Trophoblast cell (in vitro differentiated cells and primary cell): ENCODE measurements around the gene CCDC9.

Experiments
- DNase-seq, 2 donors: peaks; one replicate each; pipeline ENCODE4 v3.0.0-alpha.2; 2016
- H2AFZ ChIP-seq: 2 replicates; pipeline ENCODE4 v1.6.1; 2013; ENCODE audit warnings: low read length, moderate library complexity, mild to moderate bottlenecking; ENCODE audit not compliant: insufficient read depth, poor library complexity
- H2AK5ac ChIP-seq: 2 replicates; pipeline ENCODE4 v1.6.1; 2013; ENCODE audit warnings: mild to moderate bottlenecking, low read length
- H2BK120ac ChIP-seq: 2 replicates; pipeline ENCODE4 v1.6.1; 2013; ENCODE audit warnings: low read length, mild to moderate bottlenecking, moderate library complexity; ENCODE audit not compliant: insufficient read depth, poor library complexity
- H2BK12ac ChIP-seq: 2 replicates; pipeline ENCODE4 v1.6.1; 2013; ENCODE audit warnings: mild to moderate bottlenecking, low read length, moderate library complexity
- H2BK5ac ChIP-seq: 2 replicates; pipeline ENCODE4 v1.6.1; 2013; ENCODE audit warnings: low read length, low read depth, moderate library complexity, mild to moderate bottlenecking; ENCODE audit not compliant: poor library complexity
- H3K14ac ChIP-seq: 2 replicates; pipeline ENCODE4 v1.6.1; 2013; ENCODE audit warnings: mild to moderate bottlenecking, low read length
- H3K18ac ChIP-seq: 2 replicates; pipeline ENCODE4 v1.6.1; 2013; ENCODE audit warnings: mild to moderate bottlenecking, low read length
- H3K23ac ChIP-seq: 2 replicates; pipeline ENCODE4 v1.6.1; 2013; ENCODE audit warnings: low read length
- H3K27ac ChIP-seq: 2 replicates; pipeline ENCODE4 v1.5.1; 2013; ENCODE audit warnings: low read depth, mild to moderate bottlenecking, inconsistent platforms, low read length, moderate library complexity
- H3K27me3 ChIP-seq: 2 replicates; pipeline ENCODE4 v1.6.1; 2013; ENCODE audit warnings: inconsistent platforms, mild to moderate bottlenecking, low read length, moderate library complexity; ENCODE audit not compliant: insufficient read depth
- H3K36me3 ChIP-seq, 2 experiments: 1 replicate in 1 of 2; 2 replicates in 1 of 2; pipeline ENCODE4 v1.6.1; 2013; ENCODE audit warnings: low read length in 2 of 2, mild to moderate bottlenecking in 2 of 2, moderate library complexity in 1 of 2; ENCODE audit not compliant: insufficient read depth in 2 of 2, control insufficient read depth in 1 of 2
- H3K4ac ChIP-seq: 2 replicates; pipeline ENCODE4 v1.6.1; 2013; ENCODE audit warnings: low read depth, mild to moderate bottlenecking, low read length, moderate library complexity
- H3K4me1 ChIP-seq, 2 experiments: 1 replicate in 1 of 2; 2 replicates in 1 of 2; pipeline ENCODE4 v1.6.1; 2013; ENCODE audit warnings: low read length in 2 of 2, mild to moderate bottlenecking in 2 of 2, moderate library complexity in 1 of 2; ENCODE audit not compliant: insufficient read depth in 2 of 2, control insufficient read depth in 1 of 2
- H3K4me2 ChIP-seq: 2 replicates; pipeline ENCODE4 v1.6.1; 2013; ENCODE audit warnings: inconsistent platforms, mild to moderate bottlenecking, low read length, moderate library complexity
- H3K4me3 ChIP-seq: 2 replicates; pipeline ENCODE4 v1.5.1; 2013; ENCODE audit warnings: mild to moderate bottlenecking, low read depth, low read length, inconsistent platforms
- H3K79me1 ChIP-seq: one replicate; pipeline ENCODE4 v1.6.1; 2013; ENCODE audit warnings: low read length
- H3K79me2 ChIP-seq: 2 replicates; pipeline ENCODE4 v1.6.1; 2013; ENCODE audit warnings: low read length, mild to moderate bottlenecking; ENCODE audit not compliant: control insufficient read depth, insufficient read depth, poor library complexity
- H3K9ac ChIP-seq: 2 replicates; pipeline ENCODE4 v1.6.1; 2013; ENCODE audit warnings: mild to moderate bottlenecking, low read length
- H3K9me3 ChIP-seq: 2 replicates; pipeline ENCODE4 v1.6.1; 2013; ENCODE audit warnings: low read depth, mild to moderate bottlenecking, control low read depth, inconsistent platforms, low read length; ENCODE audit not compliant: insufficient read depth
- H4K12ac ChIP-seq: 2 replicates; pipeline ENCODE4 v1.6.1; 2013; ENCODE audit warnings: low read depth, mild to moderate bottlenecking, low read length, moderate library complexity
- H4K8ac ChIP-seq: 2 replicates; pipeline ENCODE4 v1.6.1; 2013; ENCODE audit warnings: low read depth, mild to moderate bottlenecking, low read length, moderate library complexity
- H4K91ac ChIP-seq: one replicate; pipeline ENCODE4 v1.6.1; 2013; ENCODE audit warnings: low read depth, mild to moderate bottlenecking, low read length, moderate library complexity
- WGBS: extraction: QIAGEN DNeasy Blood & Tissue Kit; methylation state at CpG from one replicate; pipeline ENCODE4 v1.1.7; 2013; ENCODE audit warnings: missing lambda C conversion rate; ENCODE audit not compliant: insufficient read length, insufficient coverage; ENCODE audit errors: extremely low coverage; 5-methylcytosine and 5-hydroxymethylcytosine counted together

The CCDC9 gene

DNA sequence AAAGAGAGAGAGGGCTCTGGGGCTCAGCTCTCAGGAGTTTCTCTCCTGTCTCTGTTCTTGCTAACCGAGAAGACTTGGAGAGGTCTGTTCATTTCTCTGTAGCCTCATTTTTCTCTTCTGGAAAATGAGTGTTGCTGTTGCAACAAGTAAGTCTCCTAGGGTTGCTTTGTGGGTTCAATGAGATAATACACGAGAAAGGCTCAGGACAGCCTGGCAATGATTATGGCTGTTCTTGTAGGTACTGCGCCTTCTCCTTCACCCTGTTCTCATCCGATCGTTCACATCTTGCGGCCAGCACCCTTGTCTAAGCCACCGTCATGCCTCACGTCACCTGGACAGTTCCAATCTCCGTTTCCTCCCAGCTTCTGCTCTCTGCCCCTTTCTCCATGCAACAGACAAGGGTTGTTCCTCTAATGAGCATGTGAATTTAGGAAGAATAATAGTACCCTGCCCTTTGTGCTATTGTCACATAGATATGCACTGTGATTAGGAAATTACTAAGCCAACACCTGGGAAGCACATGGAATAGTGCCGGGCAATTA is 57.5 kb downstream of the CCDC9 start:
- no peak overlapping the region for H3K4me3 ChIP-seq
- no peak overlapping the region for H3K4me2 ChIP-seq
- H4K12ac ChIP-seq: no peak overlapping the region
- no peaks in the 10 kb centered on the region for H3K9me3 ChIP-seq
- H3K9ac ChIP-seq: no peak overlapping the region
- no peak overlapping the region for H2BK5ac ChIP-seq
- DNase-seq: no peak
- H3K14ac ChIP-seq: no peak overlapping the region
- no peaks in the 10 kb centered on the region for H3K4me1 ChIP-seq
- no peak overlapping the region for H2BK120ac ChIP-seq
- no peak overlapping the region for H4K8ac ChIP-seq
- no peak overlapping the region for H2BK12ac ChIP-seq
- no peak overlapping the region for H4K91ac ChIP-seq
- H3K79me2 ChIP-seq: no peaks in the 10 kb centered on the region
- H3K4ac ChIP-seq: no peak overlapping the region
- no peak overlapping the region for H3K23ac ChIP-seq
- no peak overlapping the region for H3K27ac ChIP-seq
- H2AK5ac ChIP-seq: no peak overlapping the region
- H3K36me3 ChIP-seq: no peaks in the 10 kb centered on the region
- H2AFZ ChIP-seq: no peak overlapping the region
- H3K18ac ChIP-seq: no peak overlapping the region
- H3K27me3 ChIP-seq: no peaks in the 10 kb centered on the region
- H3K79me1 ChIP-seq: no peaks in the 10 kb centered on the region
- no CpG with 5 or more reads among the region's 10 CpGs for WGBS

GRCh38 chr19:47315125-47315821 is 58.9 kb downstream of the CCDC9 start:
- no peaks in the 10 kb centered on the region for H3K36me3 ChIP-seq
- no peaks in the 10 kb centered on the region for H3K4me1 ChIP-seq
- no peak overlapping the region for H2AK5ac ChIP-seq
- no peak overlapping the region for H3K23ac ChIP-seq
- H3K9ac ChIP-seq: no peak overlapping the region
- no peak overlapping the region for H3K4me3 ChIP-seq
- H2BK120ac ChIP-seq: no peak overlapping the region
- no peak overlapping the region for H3K4ac ChIP-seq
- no peak overlapping the region for H3K4me2 ChIP-seq
- H4K12ac ChIP-seq: no peak overlapping the region
- peak; percentile 98 to 99 for DNase-seq
- no peak overlapping the region for H4K8ac ChIP-seq
- no peak overlapping the region for H3K14ac ChIP-seq
- H4K91ac ChIP-seq: no peak overlapping the region
- no peak overlapping the region for H2BK12ac ChIP-seq
- no peaks in the 10 kb centered on the region for H3K79me2 ChIP-seq
- no peaks in the 10 kb centered on the region for H3K79me1 ChIP-seq
- no peak overlapping the region for H3K18ac ChIP-seq
- no peak overlapping the region for H2BK5ac ChIP-seq
- H3K9me3 ChIP-seq: peaks cover 2% of the 10 kb centered on the region
- H3K27me3 ChIP-seq: no peaks in the 10 kb centered on the region
- no CpG with 5 or more reads among the region's 12 CpGs for WGBS
- H3K27ac ChIP-seq: no peak overlapping the region
- H2AFZ ChIP-seq: no peak overlapping the region

DNA sequence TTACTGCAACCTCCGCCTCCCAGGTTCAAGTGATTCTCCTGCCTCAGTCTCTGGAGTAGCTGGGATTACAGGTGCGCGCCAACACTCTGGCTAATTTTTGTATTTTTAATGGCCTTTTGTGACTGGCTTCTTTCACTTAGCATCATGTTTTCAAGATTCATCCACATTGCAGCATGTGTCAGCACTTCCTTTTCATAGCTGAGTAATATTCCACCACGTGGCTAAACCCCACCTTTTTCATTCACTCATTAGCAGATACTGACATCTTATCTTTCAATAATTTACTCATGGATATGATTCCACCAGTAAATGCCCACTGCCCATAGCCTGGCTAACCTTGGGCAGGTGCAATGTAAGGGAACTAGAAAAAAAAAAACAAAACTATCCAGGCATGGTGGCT is 60.2 kb downstream of the CCDC9 start:
- Histone ChIP-seq H3K27me3 (no peaks in the 10 kb centered on the region), H3K23ac (no peak overlapping the region), H3K4me1 (no peaks in the 10 kb centered on the region), H4K8ac (no peak overlapping the region), H2BK5ac (no peak overlapping the region), H4K12ac (no peak overlapping the region), H3K27ac (no peak overlapping the region), H3K14ac (no peak overlapping the region), H3K4ac (no peak overlapping the region), H3K79me2 (no peaks in the 10 kb centered on the region), H3K36me3 (no peaks in the 10 kb centered on the region), H3K4me2 (no peak overlapping the region), H3K18ac (no peak overlapping the region), H3K9ac (no peak overlapping the region), H2BK12ac (no peak overlapping the region), H2AFZ (no peak overlapping the region), H2BK120ac (no peak overlapping the region), H2AK5ac (no peak overlapping the region), H3K4me3 (no peak overlapping the region), H3K9me3 (peaks cover 4% of the 10 kb centered on the region), H3K79me1 (no peaks in the 10 kb centered on the region), H4K91ac (no peak overlapping the region)
- no peak for DNase-seq
- WGBS: no CpG with 5 or more reads among the region's 4 CpGs

GRCh38 chr19:47319923-47320871 is 63.9 kb downstream of the CCDC9 start:
- no peak overlapping the region for H3K27ac ChIP-seq
- no peak overlapping the region for H3K23ac ChIP-seq
- H2AFZ ChIP-seq: no peak overlapping the region
- H3K18ac ChIP-seq: no peak overlapping the region
- H4K91ac ChIP-seq: no peak overlapping the region
- H3K36me3 ChIP-seq: no peaks in the 10 kb centered on the region
- H2BK5ac ChIP-seq: no peak overlapping the region
- H2AK5ac ChIP-seq: no peak overlapping the region
- H3K27me3 ChIP-seq: no peaks in the 10 kb centered on the region
- no peak for DNase-seq
- H3K4me2 ChIP-seq: no peak overlapping the region
- H3K9me3 ChIP-seq: peaks cover 5% of the 10 kb centered on the region
- no peak overlapping the region for H4K8ac ChIP-seq
- H3K79me1 ChIP-seq: no peaks in the 10 kb centered on the region
- no peak overlapping the region for H3K4me3 ChIP-seq
- no peak overlapping the region for H3K14ac ChIP-seq
- no peak overlapping the region for H2BK120ac ChIP-seq
- H3K79me2 ChIP-seq: no peaks in the 10 kb centered on the region
- no peaks in the 10 kb centered on the region for H3K4me1 ChIP-seq
- H3K4ac ChIP-seq: no peak overlapping the region
- H4K12ac ChIP-seq: no peak overlapping the region
- H2BK12ac ChIP-seq: no peak overlapping the region
- peak overlapping the region; percentile 57 for H3K9ac ChIP-seq
- no CpG with 5 or more reads among the region's 46 CpGs for WGBS
